ENCODE results near the gene NUFIP1. TPM values are rescaled to one million over a fixed set of nuclear protein-coding genes. Genes with fewer than 3 reads are reported as not detected.

The NUFIP1 gene
- total and polyA plus RNA-seq, 4 donors: 0.92 to 2.0 (median 1.7) TPM

DNA sequence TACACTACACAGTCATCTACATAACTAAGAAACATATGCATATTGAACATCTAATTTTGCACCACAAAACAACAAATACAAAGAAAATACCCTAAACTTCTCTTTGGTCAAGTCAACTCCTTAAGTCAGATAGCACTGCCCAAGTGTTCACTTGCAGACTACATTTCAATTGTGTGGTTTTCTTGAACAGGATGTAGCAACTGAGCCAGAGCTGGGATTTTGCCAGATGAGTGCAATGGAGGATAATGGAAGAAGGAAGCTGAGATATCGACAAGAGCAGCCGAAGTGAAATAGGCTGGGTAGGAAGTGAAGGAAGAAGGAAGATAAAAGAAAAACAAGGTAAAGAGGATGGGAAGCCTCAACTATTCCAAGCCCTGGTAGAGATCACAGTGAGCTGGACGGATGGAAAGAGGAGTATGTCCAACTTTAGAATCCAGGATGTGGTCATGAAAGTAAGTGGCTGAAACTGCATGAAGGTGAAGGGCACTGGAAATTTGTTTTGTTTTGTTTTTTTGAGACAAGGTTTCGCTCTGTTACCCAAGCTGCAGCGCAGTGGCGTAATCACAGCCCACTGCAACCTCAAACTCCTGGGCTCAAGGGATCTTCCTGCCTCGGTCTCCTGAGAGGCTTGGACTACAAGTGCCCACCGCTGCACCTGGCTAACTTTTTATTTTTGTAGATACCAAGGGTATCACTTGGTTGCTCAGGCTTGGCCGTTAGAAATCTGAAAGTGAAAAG is 15.0 kb downstream of the NUFIP1 start:
- no peaks in the 10 kb centered on the region for H3K9me3 ChIP-seq (ENCODE audit: control insufficient read depth in 4 of 4, low read length in 3 of 4)
- TF ChIP-seq RXRA (IDR thresholded peaks at IDR 0.05): no peak
- peak in 1 of 2 donors; percentile 16 for TF ChIP-seq RAD21 (IDR thresholded peaks at IDR 0.05)
- TF ChIP-seq ZBTB33 (IDR thresholded peaks at IDR 0.05): no peak
- no peak for TF ChIP-seq ATF3 (IDR thresholded peaks at IDR 0.05)
- TF ChIP-seq, protein P1, sequence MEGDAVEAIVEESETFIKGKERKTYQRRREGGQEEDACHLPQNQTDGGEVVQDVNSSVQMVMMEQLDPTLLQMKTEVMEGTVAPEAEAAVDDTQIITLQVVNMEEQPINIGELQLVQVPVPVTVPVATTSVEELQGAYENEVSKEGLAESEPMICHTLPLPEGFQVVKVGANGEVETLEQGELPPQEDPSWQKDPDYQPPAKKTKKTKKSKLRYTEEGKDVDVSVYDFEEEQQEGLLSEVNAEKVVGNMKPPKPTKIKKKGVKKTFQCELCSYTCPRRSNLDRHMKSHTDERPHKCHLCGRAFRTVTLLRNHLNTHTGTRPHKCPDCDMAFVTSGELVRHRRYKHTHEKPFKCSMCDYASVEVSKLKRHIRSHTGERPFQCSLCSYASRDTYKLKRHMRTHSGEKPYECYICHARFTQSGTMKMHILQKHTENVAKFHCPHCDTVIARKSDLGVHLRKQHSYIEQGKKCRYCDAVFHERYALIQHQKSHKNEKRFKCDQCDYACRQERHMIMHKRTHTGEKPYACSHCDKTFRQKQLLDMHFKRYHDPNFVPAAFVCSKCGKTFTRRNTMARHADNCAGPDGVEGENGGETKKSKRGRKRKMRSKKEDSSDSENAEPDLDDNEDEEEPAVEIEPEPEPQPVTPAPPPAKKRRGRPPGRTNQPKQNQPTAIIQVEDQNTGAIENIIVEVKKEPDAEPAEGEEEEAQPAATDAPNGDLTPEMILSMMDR (IDR thresholded peaks at IDR 0.05; ENCODE audit: low read depth, low read length, missing input control): no peak
- peaks cover 0 to 27% (median 13%) of the 10 kb centered on the region in 4 donors for H3K36me3 ChIP-seq (ENCODE audit: control insufficient read depth in 4 of 4, insufficient read depth in 3 of 4, low read depth in 1 of 4, low read length in 3 of 4)
- DNase-seq (ENCODE audit: low spot score): no peak
- H3K27ac ChIP-seq (ENCODE audit: low read depth in 1 of 2, low read length in 2 of 2): no peak overlapping the region
- no peaks in the 10 kb centered on the region for H3K27me3 ChIP-seq (ENCODE audit: control insufficient read depth in 4 of 4, insufficient read depth in 4 of 4, low read length in 3 of 4)
- no peak overlapping the region for H3K4me3 ChIP-seq (ENCODE audit: low read depth in 1 of 3, low read length in 3 of 3)
- no peak overlapping the region for H3K9ac ChIP-seq (ENCODE audit: low read depth in 1 of 2, low read length in 2 of 2)
- H3K4me1 ChIP-seq (ENCODE audit: control insufficient read depth in 4 of 4, insufficient read depth in 4 of 4, low read length in 3 of 4): no peaks in the 10 kb centered on the region
- 83% methylated on average over 9 of the region's 9 CpGs for WGBS

DNA sequence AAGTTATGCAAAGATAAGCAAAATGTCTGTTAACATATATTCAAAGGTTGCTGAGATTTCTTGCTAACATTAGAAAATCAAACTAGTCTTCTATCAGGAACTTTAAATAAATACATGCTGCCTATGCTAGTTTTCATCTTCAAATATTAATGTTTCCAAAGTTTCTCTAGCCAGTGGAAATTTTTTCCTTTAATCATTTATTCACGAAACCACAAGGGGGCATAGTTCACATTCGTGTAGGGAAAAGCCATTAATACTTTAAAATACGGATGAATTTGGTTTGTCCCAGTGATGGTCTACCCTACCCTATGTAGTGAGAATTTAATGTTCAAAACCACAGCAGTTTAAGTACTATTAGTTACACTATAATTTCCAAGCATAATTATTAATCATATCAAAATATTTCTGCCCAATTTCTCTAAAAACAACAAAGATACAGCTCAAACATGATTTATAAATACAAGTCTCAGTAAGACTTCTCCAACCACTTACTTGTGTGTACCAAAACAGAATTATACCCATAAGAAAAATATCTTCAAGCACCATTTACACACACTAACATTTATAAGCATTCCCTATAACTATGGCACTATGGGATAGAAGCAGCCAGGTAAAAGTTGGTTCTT is 16.2 kb downstream of the NUFIP1 start:
- Histone ChIP-seq H3K36me3 (ENCODE audit: control insufficient read depth in 4 of 4, insufficient read depth in 3 of 4, low read depth in 1 of 4, low read length in 3 of 4) (peaks cover 0 to 17% (median 10%) of the 10 kb centered on the region in 4 donors), H3K27me3 (ENCODE audit: control insufficient read depth in 4 of 4, insufficient read depth in 4 of 4, low read length in 3 of 4) (no peaks in the 10 kb centered on the region), H3K4me3 (ENCODE audit: low read depth in 1 of 3, low read length in 3 of 3) (no peak overlapping the region), H3K27ac (ENCODE audit: low read depth in 1 of 2, low read length in 2 of 2) (no peak overlapping the region), H3K9ac (ENCODE audit: low read depth in 1 of 2, low read length in 2 of 2) (no peak overlapping the region), H3K9me3 (ENCODE audit: control insufficient read depth in 4 of 4, low read length in 3 of 4) (no peaks in the 10 kb centered on the region), H3K4me1 (ENCODE audit: control insufficient read depth in 4 of 4, insufficient read depth in 4 of 4, low read length in 3 of 4) (peaks cover 0 to 3% (median 0%) of the 10 kb centered on the region in 4 donors)
- 3% methylated on average over 3 of the region's 3 CpGs for WGBS
- no peak for DNase-seq (ENCODE audit: low spot score)
- TF ChIP-seq JUND (IDR thresholded peaks at IDR 0.05): no peak
- peak; percentile 9 to 56 for TF ChIP-seq HNF4A (conservative IDR thresholded peaks at IDR 0.05)
- TF ChIP-seq RAD21 (IDR thresholded peaks at IDR 0.05): peak; percentile 65 to 75
- TF ChIP-seq, protein P1 (IDR thresholded peaks at IDR 0.05; ENCODE audit: low read depth, low read length, missing input control): peak; percentile 44
- TF ChIP-seq TAF1 (conservative IDR thresholded peaks at IDR 0.05): no peak
